Adrenal gland (tissue), 5 donors: Measurements from ENCODE around the gene ITGB1BP1.

Experiments
- CTCF ChIP-seq, 6 experiments: fragments of 450-650 bp in 4 of 6; fragments of 200-600 bp in 2 of 6; sonication (generic) in 1 of 6; IDR thresholded peaks; 1 replicate in 5 of 6; 2 replicates in 1 of 6; pipeline versions ENCODE4 v1.5.1 to v1.8.0; 2016 to 2021; ENCODE audit warnings: antibody characterized with exemption in 6 of 6, mild to moderate bottlenecking in 2 of 6, moderate library complexity in 1 of 6
- POLR2A ChIP-seq, 2 donors: fragments of 450-650 bp; IDR thresholded peaks; one replicate each; pipeline ENCODE4 v1.6.1; 2017; ENCODE audit warnings: antibody characterized with exemption in 2 of 2, mild to moderate bottlenecking in 2 of 2, moderate library complexity in 1 of 2
- donor health status: DM: no; HTN: no; CAD: no.

- TF ChIP-seq CTCF (IDR thresholded peaks at IDR 0.05) (no peak), POLR2A (IDR thresholded peaks at IDR 0.05) (no peak)
Observed at GRCh38 chr2:9385841-9386240, 37.5 kb downstream of the ITGB1BP1 start.
